Measurements from ENCODE around the gene PDE1A. TPM values are rescaled to one million over a fixed set of nuclear protein-coding genes. Genes with fewer than 3 reads are reported as not detected.

Gene PDE1A
- total RNA-seq, 1 donor = 42.0 TPM

DNA sequence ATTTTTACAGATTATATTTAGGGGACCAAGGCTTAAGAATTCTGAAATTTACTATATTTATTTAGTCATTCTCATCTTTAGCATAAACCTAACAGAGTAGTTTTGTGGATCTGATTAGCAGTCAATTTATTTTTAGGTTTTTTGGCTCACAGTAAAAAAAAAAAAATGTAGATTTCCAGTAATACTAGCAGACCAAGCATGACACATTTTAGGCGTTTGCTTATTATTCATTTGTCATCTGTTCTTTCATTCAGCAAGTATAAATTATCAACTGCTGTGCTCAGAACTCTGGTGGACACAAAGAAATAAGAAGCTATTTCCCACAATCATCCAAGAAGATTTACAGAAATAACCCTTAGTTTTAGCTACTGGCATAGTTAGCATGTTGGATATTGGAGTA is 20.6 kb downstream of the PDE1A start:
- peak; percentile 11 for DNase-seq (ENCODE audit: insufficient read length, low spot score, missing footprints)
- Histone ChIP-seq H3K4me3 (ENCODE audit: insufficient read depth, low read length) (no peak overlapping the region), H3K4me1 (ENCODE audit: insufficient read depth, low read length) (peaks cover 7% of the 10 kb centered on the region), H3K9me3 (ENCODE audit: low read depth, low read length) (no peaks in the 10 kb centered on the region), H2AFZ (ENCODE audit: low read length) (no peak overlapping the region), H3K36me3 (ENCODE audit: insufficient read depth, low read length) (no peaks in the 10 kb centered on the region), H3K27me3 (ENCODE audit: insufficient read depth, low read length) (no peaks in the 10 kb centered on the region), H3K27ac (ENCODE audit: low read depth, low read length) (no peak overlapping the region), H3K79me2 (ENCODE audit: insufficient read depth, low read length) (no peaks in the 10 kb centered on the region), H4K20me1 (ENCODE audit: insufficient read depth, low read length) (no peaks in the 10 kb centered on the region), H3K4me2 (ENCODE audit: insufficient read depth, low read length) (no peak overlapping the region)
- TF ChIP-seq, protein P1, sequence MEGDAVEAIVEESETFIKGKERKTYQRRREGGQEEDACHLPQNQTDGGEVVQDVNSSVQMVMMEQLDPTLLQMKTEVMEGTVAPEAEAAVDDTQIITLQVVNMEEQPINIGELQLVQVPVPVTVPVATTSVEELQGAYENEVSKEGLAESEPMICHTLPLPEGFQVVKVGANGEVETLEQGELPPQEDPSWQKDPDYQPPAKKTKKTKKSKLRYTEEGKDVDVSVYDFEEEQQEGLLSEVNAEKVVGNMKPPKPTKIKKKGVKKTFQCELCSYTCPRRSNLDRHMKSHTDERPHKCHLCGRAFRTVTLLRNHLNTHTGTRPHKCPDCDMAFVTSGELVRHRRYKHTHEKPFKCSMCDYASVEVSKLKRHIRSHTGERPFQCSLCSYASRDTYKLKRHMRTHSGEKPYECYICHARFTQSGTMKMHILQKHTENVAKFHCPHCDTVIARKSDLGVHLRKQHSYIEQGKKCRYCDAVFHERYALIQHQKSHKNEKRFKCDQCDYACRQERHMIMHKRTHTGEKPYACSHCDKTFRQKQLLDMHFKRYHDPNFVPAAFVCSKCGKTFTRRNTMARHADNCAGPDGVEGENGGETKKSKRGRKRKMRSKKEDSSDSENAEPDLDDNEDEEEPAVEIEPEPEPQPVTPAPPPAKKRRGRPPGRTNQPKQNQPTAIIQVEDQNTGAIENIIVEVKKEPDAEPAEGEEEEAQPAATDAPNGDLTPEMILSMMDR (IDR thresholded peaks at IDR 0.05; ENCODE audit: extremely low read depth, low read depth, low read length) = no peak

DNA sequence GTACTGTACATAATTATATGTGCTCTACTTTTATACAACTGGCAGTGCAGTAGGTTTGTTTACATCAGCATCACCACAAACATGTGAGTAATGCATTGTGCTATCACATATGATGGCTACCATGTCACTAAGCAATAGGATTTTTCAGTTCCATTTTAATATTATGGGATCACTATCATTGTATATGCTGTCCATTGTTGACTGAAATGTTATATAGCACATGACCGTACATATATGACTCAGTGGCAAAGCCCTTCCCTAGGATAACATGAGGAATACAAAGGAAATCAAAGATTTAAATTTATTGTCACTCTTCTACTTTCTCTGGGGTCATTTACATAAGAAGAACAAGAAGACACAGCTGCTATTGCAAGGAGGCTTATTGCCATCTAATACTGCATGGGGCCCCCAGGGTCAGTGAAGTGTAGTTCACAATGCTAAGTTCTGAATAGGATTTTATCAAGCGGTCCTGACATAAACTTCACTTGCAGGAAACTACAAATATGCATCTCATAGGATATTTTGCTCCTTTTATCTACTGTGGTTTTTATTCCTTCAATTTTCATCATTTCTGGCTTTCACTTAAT is 21.8 kb downstream of the PDE1A start:
- Histone ChIP-seq H3K9me3 (ENCODE audit: low read depth, low read length) (no peaks in the 10 kb centered on the region), H3K79me2 (ENCODE audit: insufficient read depth, low read length) (no peaks in the 10 kb centered on the region), H3K4me3 (ENCODE audit: insufficient read depth, low read length) (no peak overlapping the region), H2AFZ (ENCODE audit: low read length) (no peak overlapping the region), H3K36me3 (ENCODE audit: insufficient read depth, low read length) (no peaks in the 10 kb centered on the region), H3K27me3 (ENCODE audit: insufficient read depth, low read length) (no peaks in the 10 kb centered on the region), H3K4me1 (ENCODE audit: insufficient read depth, low read length) (peaks cover 7% of the 10 kb centered on the region), H3K27ac (ENCODE audit: low read depth, low read length) (no peak overlapping the region), H4K20me1 (ENCODE audit: insufficient read depth, low read length) (no peaks in the 10 kb centered on the region), H3K4me2 (ENCODE audit: insufficient read depth, low read length) (no peak overlapping the region)
- TF ChIP-seq, protein P1 (IDR thresholded peaks at IDR 0.05; ENCODE audit: extremely low read depth, low read depth, low read length) = no peak
- DNase-seq (ENCODE audit: insufficient read length, low spot score, missing footprints) = peak; percentile 5

DNA sequence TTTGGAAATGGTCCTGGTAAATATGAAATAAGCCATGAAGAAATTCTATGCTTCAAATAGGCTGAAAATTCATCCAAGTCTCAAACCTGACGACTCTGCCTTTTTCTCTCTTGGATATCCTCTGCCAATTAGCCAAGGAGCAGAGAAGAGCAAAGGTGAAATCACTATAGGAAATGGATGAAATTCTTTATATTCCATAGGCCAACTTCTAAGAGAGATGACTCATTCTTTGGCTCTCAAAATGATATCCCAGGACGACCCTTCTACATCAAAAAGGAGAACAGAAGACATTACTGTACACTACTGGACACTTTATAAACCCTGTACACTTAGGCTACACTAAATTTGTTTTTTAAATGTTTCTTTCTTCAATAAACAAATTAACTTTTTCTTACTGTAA is 22.7 kb downstream of the PDE1A start:
- H3K27ac ChIP-seq (ENCODE audit: low read depth, low read length) = no peak overlapping the region
- peaks cover 7% of the 10 kb centered on the region for H3K4me1 ChIP-seq (ENCODE audit: insufficient read depth, low read length)
- no peaks in the 10 kb centered on the region for H3K79me2 ChIP-seq (ENCODE audit: insufficient read depth, low read length)
- H3K9me3 ChIP-seq (ENCODE audit: low read depth, low read length) = no peaks in the 10 kb centered on the region
- H3K4me2 ChIP-seq (ENCODE audit: insufficient read depth, low read length) = peak overlapping the region; percentile 6
- no peaks in the 10 kb centered on the region for H3K36me3 ChIP-seq (ENCODE audit: insufficient read depth, low read length)
- H4K20me1 ChIP-seq (ENCODE audit: insufficient read depth, low read length) = no peaks in the 10 kb centered on the region
- no peak overlapping the region for H3K4me3 ChIP-seq (ENCODE audit: insufficient read depth, low read length)
- H3K27me3 ChIP-seq (ENCODE audit: insufficient read depth, low read length) = no peaks in the 10 kb centered on the region
- TF ChIP-seq, protein P1 (IDR thresholded peaks at IDR 0.05; ENCODE audit: extremely low read depth, low read depth, low read length) = no peak
- peak overlapping the region; percentile 2 for H2AFZ ChIP-seq (ENCODE audit: low read length)
- DNase-seq (ENCODE audit: insufficient read length, low spot score, missing footprints) = peak; percentile 13

DNA sequence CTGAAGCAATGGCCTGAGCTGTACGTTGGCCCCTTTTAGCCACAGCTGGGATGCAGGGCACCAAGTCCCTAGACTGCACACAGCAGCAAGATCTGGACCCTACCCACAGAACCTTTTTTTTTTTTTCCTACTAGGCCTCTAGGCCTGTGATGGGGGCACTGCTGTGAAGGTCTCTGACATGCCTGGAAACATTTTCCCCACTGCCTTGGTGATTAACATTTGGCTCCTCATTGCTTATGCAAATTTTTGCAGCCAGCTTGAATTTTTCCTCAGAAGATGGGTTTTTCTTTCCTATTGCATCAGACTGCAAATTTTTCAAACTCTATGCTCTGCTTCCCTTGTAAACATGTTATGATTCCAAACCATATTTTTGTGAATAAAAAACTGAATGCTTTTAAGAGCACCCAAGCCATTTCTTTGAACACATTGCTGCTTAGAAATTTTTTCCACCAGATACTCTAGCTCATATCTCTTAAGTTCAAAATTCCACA is 33.5 kb downstream of the PDE1A start:
- Histone ChIP-seq H3K79me2 (ENCODE audit: insufficient read depth, low read length) (no peaks in the 10 kb centered on the region), H3K4me2 (ENCODE audit: insufficient read depth, low read length) (no peak overlapping the region), H3K27ac (ENCODE audit: low read depth, low read length) (no peak overlapping the region), H2AFZ (ENCODE audit: low read length) (no peak overlapping the region), H4K20me1 (ENCODE audit: insufficient read depth, low read length) (no peaks in the 10 kb centered on the region), H3K4me3 (ENCODE audit: insufficient read depth, low read length) (no peak overlapping the region), H3K4me1 (ENCODE audit: insufficient read depth, low read length) (no peaks in the 10 kb centered on the region), H3K9me3 (ENCODE audit: low read depth, low read length) (no peaks in the 10 kb centered on the region), H3K27me3 (ENCODE audit: insufficient read depth, low read length) (no peaks in the 10 kb centered on the region), H3K36me3 (ENCODE audit: insufficient read depth, low read length) (no peaks in the 10 kb centered on the region)
- DNase-seq (ENCODE audit: insufficient read length, low spot score, missing footprints) = no peak
- TF ChIP-seq, protein P1 (IDR thresholded peaks at IDR 0.05; ENCODE audit: extremely low read depth, low read depth, low read length) = no peak

Measured in osteoblast (primary cell).